Fibroblast of skin of right quadriceps (primary cell): Measurements from ENCODE around the gene MRPL32.

Experiments
- DNase-seq: peaks from one replicate; pipeline ENCODE4 v3.0.0-alpha.2; 2013

Gene MRPL32

GRCh38 chr7:42972699-42973500 is 40.7 kb downstream of the MRPL32 start:
- DNase-seq = peak; percentile 100

- no peak for DNase-seq
Measured at GRCh38 chr7:42976371-42976770, 44.2 kb downstream of the MRPL32 start.

GRCh38 chr7:42978496-42978895 is 46.3 kb downstream of the MRPL32 start:
- no peak for DNase-seq

- no peak for DNase-seq
Measured at GRCh38 chr7:42980084-42980483, 47.9 kb downstream of the MRPL32 start.

- DNase-seq = no peak
Measured at GRCh38 chr7:42980514-42980913, 48.3 kb downstream of the MRPL32 start.

- no peak for DNase-seq
Measured at GRCh38 chr7:42981601-42982000, 49.4 kb downstream of the MRPL32 start.

GRCh38 chr7:42982604-42983115 is 50.5 kb downstream of the MRPL32 start:
- DNase-seq = no peak

- DNase-seq = no peak
Measured at GRCh38 chr7:42984137-42984536, 52.0 kb downstream of the MRPL32 start.

- DNase-seq = no peak
Measured at GRCh38 chr7:42986213-42986612, 54.0 kb downstream of the MRPL32 start.

GRCh38 chr7:42986781-42987248 is 54.6 kb downstream of the MRPL32 start:
- DNase-seq = no peak
